IPS-NIHi7 (cell line): ENCODE results near the gene CHPF2.

Source experiments
- DNase-seq: peaks from one replicate; pipeline ENCODE4 v3.0.0; 2012; ENCODE audit warnings: mixed read lengths; ENCODE audit errors: extremely low spot score

The CHPF2 gene, protein sequence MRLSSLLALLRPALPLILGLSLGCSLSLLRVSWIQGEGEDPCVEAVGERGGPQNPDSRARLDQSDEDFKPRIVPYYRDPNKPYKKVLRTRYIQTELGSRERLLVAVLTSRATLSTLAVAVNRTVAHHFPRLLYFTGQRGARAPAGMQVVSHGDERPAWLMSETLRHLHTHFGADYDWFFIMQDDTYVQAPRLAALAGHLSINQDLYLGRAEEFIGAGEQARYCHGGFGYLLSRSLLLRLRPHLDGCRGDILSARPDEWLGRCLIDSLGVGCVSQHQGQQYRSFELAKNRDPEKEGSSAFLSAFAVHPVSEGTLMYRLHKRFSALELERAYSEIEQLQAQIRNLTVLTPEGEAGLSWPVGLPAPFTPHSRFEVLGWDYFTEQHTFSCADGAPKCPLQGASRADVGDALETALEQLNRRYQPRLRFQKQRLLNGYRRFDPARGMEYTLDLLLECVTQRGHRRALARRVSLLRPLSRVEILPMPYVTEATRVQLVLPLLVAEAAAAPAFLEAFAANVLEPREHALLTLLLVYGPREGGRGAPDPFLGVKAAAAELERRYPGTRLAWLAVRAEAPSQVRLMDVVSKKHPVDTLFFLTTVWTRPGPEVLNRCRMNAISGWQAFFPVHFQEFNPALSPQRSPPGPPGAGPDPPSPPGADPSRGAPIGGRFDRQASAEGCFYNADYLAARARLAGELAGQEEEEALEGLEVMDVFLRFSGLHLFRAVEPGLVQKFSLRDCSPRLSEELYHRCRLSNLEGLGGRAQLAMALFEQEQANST

DNA sequence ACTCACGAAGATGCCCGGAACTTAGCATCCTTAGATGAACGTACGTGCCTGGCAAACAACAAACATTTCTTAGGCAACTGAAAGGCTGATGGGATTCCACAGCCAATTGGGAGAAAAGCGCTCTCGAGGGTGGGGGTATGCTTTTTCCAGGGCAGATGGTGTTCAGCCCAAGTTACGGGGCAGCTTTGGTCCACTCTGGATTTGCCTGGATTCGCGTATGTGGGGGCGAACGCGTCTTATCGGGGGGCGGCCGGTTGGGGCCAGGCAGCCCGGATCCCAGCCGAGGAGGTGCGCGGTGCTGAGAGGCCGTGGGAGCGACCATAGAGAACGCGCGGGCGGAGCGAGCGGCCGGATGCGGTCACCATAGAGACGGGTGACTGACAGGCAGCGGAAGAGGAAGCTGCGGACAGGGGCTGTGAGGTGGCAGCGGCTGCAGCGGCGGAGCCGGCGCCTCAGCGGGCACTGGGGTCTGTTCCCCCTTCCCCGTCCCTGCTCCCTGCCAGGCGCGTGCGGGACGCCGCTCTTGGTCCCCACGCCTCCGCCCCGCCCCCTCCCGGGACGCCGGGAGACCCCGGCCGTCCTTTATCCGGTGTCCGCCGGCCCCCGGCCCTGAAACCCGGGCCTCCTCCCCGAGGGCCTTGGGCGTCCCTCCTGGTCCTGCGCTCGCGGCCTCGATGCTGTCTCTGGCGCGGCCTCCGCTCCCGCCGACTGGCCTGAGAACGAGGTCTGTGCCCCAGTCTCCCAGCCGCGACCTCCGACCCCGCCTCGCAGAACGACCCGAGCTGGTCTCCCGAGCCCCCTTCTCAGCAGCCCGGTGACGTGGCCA lies at the start of gene CHPF2:
CHPF2 (plus strand) TSS at position 393 of the 826 bp plus-strand sequence. CDS start 1,529 bp downstream, outside the sequence.
- peak; percentile 91 for DNase-seq

DNA sequence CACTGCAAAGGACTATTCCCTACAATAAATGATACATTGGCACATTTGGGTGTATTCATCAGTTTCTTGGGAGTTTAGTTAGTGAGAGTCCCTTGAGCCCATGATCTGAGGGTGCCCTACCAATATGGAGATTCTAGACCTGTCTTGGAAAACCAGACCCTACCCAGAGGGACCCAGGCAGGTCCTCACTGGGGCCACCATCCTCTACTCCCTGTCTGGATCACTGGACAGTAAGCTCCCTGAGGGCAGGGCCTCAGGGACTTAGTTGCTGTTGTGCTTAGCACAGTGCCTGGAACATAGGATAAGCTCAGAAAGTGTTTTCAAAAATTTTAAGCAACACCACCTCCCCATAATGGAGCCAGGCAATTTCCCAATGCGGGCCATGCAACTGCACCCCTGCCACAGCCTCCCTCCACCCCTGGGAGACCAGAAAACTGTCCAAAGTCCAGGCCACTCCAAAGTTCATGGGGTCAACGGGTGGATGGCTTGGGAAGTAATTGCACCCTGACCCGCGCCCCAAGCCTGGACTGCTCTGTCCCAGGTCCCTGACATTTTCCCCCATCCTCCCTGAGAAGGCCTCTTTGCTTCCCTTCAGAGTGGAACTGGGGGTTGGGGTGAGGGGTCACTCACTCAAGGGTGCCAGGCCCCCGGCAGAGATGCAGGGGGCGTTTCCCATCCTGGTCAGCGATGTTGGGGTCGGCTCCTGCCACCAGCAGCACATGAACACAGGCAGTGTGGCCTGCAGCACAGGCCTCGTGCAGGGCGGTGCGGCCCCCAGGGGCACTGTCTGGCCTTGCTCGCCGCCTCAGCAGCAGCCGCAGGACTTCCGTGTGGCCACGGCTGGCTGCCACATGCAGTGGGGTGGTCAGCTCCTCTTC lies 46.3 kb upstream of the CHPF2 start:
- DNase-seq = no peak

DNA sequence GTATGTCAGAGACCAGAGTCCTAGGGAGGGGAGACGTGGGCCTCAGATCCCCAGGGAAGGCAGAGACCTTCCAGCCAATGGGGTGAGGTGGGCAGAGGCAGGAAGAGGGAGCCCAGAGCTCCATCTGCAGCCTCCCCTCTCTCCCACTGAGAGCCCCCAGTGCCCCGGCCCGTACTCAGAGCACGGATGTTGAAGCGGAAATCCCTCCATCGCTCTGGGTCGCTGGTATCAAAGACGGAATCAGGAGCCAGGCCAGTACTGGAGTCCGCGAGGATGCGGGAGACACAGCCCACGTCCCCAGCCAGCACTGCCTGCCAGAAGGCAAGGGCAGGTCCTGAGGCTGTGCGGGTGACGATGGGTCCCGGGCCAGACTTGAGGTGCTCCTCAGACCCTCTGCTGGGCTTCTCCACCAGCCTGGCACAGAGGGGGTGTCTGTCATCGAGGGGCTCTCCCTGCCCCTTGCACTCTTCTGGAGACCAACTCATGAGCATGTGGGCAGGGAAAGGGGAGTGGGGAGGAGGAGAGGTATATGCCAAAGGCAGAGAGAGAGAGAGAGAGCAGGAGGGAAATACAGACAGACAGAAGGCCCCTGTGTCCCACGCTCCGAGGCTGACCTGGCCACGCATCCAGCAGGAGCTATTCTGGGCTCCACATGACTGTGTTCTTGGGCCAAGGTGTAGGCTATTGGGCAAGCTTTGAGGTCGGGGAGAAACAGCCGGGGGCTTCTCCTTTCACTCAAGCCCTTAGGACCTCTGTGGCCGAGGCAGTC lies 45.5 kb upstream of the CHPF2 start, which contains the start of gene ASB10:
ASB10 (minus strand) TSS at position 611 of the 769 bp plus-strand sequence; CDS start at position 491, 120 bp downstream.
- no peak for DNase-seq

DNA sequence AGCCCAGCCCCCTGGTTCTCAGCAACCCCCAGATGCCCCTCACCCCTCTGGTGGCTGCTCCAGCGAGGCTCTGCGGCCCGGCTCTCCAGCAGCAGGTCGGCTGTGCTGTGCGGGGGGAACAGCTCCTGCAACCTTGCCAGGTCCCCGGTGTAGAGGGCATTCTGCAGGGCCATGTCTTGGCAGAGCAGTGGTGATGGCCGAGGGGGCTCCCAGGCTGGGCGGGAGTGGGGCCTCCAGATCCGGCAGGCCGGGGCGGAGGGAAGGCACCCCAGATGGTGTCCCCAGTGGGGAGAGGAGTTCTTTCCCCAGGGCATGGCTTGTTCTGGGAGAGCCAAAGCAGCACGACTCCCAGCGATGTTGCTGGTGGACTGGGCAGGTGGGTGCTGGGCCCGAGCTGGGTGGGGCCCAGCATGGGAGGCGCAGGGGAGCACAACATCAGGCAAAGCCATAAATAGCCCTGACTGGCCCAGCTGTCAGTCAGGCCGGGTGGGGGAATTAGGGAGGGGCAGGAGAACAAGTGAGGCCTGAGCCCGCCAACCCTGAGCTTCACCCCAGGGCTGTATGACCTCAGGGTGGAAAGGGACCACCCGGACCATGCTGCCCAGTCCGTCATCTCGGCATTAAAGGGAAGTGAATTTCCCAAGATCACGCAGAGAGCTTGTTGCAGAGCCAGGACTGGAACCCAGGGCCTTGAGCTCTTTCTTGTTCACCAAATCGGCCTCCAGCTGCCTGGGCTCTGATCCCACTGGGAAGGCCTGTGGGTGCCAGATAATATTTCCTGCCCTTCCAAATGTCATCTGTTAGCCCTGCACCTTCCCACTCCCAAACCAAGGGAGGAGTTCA lies 44.7 kb upstream of the CHPF2 start:
- DNase-seq = no peak

DNA sequence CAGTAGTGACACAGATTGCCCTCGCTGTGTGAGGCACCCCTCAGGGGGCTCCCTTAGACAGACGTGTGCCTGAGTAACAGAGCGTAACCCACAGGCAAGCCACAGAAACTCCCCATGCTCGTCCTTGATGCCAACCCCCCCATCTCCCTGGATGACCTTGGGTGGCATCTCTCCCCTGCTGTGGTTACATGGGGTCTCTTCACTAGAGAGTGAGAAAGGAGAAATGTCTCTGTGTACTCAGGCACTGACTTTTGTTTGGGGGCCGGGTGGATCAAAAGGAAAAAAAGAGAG lies 44.1 kb upstream of the CHPF2 start:
- DNase-seq = no peak

DNA sequence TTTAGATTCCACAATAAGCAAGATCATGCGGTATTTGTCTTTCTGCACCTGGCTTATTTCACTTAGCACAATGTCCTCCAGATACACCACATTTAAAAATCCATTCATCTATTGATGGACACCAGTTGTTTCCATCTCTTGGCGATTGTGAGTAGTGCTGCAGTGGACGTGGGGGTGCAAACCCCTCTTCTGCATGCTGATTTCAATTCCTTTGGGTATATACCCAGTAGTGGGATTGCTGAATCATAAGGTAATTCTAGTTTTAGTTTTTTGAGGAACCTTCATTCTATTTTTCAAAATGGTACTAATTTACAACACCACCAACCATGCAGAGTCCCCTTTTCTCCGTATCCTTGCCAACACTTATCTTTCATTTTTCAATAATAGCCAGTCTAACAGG lies 43.2 kb upstream of the CHPF2 start:
- DNase-seq = no peak

DNA sequence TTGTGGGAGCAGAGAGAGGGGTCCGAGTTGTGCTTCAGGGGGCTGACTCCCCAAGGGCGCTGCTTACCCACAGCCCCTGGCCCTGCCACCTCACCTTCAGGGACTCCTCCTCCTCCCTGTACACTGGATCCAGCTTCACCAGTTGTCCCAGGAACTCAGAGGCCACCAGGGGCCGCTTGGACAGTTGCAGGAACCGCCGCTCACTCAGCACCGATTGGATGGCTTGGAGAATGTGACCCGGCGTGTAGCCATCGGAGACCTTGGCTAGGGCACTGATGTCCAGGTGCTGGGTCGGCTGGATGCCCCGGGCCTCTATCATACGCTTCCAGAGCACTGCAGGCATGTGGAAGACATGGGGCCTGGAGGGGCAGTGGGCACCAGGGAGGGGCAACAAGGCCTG lies 40.7 kb upstream of the CHPF2 start:
- DNase-seq = no peak

DNA sequence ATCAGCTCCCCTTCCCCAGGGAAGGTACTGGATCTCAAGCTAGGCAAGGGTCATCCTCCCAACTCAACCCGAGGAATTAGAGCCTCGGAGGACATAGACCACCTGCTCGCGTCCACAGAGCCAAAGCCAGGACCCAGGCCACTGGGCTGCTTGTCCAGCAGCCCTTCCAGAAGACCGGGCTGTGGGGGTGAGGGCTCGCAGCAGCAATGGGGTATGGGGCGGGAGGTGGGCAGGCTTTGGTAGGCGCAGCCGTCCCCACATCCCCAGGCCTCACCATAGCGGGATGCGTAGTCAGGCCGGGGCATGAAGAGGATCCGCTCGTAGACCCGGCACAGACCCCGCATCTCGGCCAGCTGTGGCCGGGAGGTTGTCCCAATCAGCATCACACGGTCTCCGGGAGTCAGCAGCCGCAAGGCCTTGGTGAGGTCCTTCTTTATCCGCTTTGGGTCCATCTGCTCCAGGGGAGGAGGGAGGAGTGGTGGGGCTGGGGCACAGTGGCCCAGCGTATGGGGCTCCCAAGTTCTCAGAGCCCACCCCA lies 40.2 kb upstream of the CHPF2 start:
- no peak for DNase-seq

DNA sequence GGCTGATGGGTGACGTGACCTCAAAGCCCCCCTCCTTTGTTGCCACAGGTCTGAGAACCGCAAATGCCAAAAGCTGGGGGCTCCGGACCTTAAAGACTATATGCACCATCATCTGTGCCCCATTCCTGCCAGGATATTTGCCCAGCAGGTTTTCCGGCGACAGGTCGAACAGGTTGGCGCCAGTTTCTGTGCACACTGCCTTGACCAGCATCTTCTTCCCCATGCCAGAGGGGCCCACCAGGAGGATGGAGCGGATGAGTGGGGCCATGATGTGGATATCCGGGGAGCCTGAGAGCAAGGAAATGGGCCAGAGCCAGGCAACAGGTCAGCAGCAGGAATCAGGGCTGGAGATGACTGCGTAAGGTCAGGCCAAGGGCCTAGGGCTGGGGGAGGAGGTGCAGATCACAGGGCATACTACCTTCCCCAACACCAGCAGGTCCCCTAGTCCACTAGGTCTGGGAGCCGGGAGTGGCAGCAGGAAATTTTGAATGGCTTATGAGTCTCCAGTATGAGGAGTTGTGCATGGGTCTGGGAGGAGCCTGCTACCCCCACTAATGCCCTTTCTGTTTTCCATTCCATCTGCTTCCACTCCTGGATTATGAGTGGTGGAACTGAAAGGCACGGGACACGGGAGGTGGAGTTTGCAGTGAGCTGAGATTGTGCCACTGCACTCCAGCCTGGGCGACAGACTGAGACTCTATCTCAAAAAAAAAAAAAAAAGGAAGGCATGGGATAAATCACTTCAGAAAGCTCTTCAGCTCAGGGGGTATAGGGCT lies 38.9 kb upstream of the CHPF2 start:
- DNase-seq = no peak

DNA sequence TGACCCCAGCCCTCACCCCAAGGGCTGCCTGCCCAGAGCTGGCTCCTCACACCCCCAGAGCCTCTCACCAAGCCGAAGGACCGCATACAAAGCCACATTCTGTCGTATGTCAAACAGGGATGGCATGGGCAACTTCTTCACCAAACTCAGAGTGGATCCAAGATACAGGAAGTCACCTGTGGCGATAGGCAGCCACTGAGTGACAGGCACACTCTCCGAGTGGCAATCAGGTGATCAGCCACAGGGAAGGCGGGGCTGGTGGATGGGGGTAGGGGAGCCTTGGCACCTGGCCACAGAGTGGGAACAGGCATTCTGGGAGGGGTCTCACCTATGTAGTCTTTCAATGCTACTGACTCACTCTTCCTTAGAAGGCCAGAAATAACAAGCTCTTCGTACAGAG lies 38.1 kb upstream of the CHPF2 start:
- DNase-seq = no peak

DNA sequence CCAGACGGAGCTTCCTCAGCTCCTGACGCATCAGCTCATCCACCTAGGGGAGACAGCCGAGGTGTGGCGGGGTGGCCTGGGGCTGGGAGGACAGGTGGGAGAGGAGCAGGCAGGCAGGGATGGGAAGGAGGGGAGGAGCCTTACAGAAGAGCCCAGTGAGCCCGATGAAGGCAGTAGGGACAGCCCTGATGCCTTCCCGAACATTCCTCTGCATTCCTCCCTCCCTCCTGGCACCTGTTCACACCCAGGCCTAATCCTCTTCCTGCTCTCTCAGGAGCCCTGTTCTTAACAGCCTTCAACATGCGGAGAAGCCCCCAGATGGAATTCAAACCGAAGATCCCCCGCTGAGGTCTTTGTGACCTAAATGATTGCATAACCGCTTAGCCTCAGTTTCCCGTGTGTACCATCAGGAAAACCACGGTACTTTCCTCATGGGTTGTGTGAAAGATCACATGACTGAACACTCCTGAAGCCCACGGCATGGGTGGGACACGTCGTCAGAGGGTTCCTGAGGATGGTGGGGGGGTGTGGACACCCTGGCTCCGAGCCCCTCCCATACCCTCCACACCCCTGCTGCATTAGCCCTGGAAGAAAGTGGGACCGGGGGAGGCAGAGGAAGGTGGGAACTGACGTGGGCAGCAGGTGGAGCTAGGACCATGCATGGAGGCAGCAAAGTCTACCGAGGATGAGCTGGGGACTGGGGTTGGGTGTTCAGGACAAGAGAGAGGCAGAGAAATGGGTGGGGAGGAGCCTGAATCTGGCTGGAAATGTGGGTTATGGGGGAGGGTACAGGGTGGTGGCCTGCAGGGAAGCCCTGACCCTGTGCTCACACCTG lies 36.5 kb upstream of the CHPF2 start:
- DNase-seq = peak; percentile 51

DNA sequence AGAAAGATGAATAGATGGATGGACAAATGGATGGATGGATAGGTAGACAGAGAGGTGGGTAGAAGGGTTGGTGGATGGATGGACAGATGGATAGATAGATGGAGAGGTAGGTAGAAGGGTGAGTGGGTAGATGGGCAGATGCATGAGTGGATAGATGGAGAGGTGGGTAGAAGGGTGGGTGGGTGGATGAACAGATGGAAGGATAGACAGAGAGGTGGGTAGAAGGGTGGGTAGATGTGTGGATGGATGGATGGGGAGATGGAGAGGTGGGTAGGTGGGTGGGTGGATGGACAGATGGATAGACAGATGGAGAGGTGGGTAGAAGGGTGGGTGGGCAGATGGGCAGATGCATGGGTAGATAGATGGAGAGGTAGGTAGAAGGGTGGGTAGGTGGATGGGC lies 34.4 kb upstream of the CHPF2 start:
- DNase-seq = no peak

DNA sequence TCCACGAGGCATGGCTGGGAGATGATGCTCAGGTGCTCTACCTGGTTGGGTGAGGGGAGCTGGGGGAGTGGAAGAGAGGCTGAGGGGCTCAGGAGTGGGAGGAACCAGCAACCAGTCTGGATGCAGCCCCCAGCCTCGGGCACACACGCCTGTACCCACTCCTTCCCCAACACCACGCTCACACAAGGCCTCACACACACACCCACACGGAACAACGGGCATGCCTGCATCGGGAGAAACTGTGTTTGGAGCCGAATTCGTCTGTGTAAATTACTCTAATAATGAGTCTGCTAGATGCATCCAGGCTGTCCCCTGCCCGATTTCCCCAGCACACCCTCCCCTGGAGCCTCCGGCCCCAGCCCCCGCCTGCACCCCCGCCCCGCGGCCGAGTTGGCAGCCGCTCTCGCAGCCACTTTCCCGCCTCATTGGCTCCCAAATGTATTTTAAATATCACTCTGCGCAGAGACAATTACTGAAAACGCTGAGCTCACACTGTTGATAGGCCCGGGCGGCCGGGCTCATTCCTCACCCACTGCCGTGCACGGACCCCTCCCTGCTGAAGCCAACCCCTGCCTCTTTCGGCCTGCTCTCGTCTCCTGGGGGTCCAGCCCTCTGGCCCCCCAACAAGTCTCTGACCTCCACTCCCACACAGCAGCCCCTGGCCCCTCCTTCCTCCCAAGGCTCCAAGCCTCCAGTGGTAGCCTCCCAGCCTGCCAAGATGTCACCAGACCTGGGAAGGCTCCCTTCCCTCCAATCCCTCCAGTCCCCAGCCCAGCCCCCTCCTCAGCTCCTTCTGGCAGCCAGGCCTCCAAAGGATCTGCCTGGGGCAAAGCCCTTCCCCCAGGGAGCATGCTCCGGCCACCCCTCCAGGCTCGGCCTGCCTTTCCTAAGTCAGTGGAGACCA lies 33.1 kb upstream of the CHPF2 start:
- DNase-seq = peak; percentile 76

DNA sequence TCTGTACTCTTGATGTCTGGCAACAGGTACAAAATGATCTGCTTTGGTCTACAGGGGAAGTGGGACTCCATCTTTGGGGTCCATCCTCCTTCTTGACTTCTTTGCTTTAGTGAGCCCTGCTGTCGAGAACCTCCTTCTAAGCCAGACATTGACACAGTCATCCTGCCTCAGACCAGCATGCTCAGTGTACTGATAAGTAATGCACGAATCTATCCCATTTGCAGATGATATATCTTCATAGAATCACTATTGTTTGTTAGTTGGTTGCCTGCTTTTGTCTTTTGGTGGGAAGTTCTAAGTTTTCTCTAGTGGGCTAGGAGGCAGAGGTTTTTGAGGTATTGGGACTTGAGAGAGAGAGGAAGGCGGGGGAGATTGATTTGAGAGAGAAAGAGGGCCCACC lies 30.9 kb upstream of the CHPF2 start:
- no peak for DNase-seq

DNA sequence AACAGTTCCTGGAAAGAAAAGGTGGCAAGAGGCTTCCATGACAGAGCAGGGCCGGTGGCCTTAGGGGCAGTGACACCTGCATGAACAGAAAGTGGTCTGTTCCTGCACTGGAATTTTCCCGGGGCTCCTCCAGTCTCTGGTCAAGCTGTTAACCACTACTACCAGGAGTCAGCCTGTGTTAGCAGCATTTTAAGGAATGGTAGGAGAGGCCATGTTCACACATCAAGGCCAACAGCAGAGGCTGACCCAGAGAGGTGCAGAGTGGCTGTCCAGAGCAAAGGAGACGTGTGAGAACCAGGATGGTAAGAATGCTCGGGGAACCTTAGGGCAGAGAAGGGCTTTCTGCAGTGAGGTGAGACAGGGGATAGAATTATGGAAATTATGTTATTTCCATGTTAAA lies 30.5 kb upstream of the CHPF2 start:
- no peak for DNase-seq

DNA sequence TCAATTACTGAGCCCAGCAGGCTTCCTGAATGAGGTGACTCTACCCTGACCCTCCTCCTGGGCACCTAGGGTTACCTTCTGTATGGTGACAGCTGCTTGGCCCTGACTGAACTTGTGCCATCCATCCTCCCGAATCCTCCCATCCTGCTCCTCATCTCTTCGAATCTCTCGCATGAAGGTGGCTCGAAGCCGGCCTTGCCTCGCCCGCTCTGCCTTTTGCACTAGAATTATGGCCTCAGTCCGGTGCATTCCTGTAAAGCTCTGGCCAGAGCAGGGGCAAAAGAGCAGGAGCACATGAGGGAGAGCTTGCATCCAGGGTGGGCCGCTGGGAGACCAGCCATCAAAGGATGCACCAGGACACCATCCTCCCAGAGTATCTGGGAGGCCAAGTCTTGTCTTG lies 29.4 kb upstream of the CHPF2 start:
- no peak for DNase-seq
